ENCODE results near the gene LINGO1.

DNA sequence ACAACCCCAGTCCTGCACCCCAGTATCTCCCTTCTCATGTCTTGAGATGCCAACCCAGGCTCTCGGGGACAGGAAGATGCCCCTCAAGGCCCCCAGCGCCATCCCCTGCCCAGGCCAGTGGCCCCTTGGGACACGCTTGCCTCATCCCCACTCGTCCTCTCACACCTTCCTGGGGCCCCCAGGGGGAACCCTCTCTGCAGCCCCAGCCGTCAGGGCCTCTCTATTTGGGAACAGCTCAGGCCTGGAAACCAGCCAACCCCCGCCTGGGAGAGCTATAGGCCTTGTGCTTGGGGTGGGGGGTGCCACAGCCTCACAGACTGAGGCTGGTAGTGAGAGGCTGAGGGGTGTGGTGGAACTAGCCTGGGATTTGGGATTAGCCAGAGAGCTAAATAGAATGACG is 7.8 kb downstream of the LINGO1 start:
- TF ChIP-seq, protein P1, sequence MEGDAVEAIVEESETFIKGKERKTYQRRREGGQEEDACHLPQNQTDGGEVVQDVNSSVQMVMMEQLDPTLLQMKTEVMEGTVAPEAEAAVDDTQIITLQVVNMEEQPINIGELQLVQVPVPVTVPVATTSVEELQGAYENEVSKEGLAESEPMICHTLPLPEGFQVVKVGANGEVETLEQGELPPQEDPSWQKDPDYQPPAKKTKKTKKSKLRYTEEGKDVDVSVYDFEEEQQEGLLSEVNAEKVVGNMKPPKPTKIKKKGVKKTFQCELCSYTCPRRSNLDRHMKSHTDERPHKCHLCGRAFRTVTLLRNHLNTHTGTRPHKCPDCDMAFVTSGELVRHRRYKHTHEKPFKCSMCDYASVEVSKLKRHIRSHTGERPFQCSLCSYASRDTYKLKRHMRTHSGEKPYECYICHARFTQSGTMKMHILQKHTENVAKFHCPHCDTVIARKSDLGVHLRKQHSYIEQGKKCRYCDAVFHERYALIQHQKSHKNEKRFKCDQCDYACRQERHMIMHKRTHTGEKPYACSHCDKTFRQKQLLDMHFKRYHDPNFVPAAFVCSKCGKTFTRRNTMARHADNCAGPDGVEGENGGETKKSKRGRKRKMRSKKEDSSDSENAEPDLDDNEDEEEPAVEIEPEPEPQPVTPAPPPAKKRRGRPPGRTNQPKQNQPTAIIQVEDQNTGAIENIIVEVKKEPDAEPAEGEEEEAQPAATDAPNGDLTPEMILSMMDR (IDR thresholded peaks at IDR 0.05): no peak
- TF ChIP-seq POLR2AphosphoS5 (IDR thresholded peaks at IDR 0.05) (no peak), EP300 (IDR thresholded peaks at IDR 0.05) (no peak)
